Hematopoietic multipotent progenitor cell treated with erythropoietin and hydrocortisone succinate and interleukin-3 and kit ligand, for 6 days (in vitro differentiated cells): Measurements from ENCODE around the gene RTKN2.
A peak's percentile ranks its signal among the peaks of the same experiment; 100 is the strongest.
"Not testable (repeated sequence)": the region's sequence is repeated elsewhere in the genome, so short reads cannot be mapped to it uniquely, and the experiment has no call there.

Experiments used
- DNase-seq: peaks from one replicate; pipeline ENCODE4 v3.0.0-alpha.2; 2015

RTKN2 gene

DNA sequence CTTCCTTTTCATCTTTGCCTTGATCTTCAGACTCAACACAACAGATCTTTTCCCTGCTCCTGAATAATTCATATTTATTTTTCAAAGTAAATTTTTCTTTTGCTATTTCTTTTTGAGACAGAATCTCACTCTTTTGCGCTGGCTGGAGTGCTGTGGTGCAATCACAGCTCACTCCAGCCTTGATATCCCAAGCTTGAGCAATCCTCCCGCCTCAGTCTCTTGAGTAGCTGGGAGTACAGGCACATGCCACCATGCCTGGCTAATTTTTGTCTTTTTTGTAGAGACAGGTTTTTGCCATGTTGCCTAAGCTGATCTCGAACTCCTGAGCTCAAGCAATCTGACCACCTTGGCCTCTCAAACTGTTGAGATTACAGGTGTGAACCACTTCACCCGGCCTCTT lies 9.2 kb downstream of the RTKN2 start:
- DNase-seq = no peak

DNA sequence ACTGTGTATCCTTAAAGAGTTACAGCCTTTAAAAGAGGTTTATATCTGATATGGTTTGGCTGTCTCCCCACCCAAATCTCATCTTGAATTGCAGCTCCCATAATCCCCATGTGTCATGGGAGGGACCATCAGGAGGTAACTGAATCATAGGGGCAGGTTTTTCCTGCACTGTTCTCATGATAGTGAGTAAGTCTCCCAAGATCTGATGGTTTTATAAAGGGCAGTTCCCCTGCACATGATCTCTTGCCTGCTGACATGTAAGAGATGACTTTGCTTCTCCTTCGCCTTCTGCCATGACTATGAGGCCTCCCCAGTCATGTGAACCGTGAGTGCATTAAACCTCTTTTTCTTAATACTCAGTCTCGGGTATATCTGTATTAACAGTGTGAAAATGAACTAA lies 9.7 kb downstream of the RTKN2 start:
- no peak for DNase-seq

DNA sequence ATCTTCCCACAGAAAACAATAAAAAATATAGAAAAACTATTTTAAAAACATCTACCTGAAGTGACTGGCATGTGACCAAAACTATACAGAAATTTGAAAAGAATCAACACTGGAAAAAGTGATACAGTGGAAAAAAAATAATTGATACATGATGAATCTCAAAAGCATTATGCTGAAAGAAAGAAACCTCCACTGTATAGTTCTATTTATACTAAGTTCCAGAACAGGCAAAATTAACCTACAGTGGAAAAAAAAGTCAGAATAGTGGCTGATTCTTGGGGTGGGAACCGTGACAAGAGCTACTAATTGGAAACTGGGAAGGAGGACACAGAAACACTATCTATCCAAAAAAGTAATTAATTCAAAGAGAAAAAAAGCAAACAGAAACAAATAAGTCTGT lies 14.9 kb downstream of the RTKN2 start:
- DNase-seq = no peak

DNA sequence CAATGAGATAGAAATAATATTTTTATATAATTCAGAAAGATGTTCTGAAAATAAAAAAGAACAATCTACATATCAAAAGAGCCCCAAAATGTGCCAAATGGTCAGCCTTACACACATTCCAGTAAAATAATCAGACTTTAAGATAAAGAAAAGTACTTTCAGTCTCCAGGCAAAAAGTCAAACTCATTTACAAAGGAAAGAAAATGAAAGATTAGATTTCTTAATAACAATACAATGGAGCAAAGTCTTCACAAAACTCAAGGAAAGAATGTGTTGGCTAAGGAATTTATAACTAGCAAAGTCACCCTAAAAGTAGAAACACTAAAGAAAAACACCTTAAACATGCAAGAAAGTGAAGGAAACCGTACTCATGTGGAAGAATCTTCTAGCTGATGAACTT lies 16.6 kb downstream of the RTKN2 start:
- DNase-seq = no peak

DNA sequence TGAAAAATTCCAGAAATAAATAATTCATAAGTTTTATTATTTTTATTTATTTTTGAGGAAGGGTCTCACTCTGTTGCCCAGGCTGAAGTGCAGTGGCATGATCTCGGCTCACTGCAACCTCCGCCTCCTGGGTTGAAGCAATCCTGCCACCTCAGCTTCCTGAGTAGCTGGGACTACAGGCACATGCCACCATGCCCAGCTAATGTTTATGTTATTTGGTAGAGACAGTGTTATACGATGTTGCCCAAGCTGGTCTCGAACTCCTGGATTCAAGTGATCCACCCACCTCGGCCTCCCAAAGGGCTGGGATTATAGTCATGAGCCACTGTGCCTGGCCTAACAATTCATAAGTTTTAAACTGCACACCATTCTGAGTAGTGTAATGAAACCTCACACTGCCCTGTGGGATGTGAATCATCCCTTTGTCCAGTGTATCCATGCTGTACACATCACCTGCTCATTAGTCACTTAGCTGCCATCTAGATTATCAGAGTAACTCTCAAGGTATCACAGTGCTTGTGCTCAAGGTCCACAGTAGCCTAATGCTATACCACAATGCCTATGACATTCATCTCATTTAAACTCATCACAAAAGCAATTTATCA lies 17.9 kb downstream of the RTKN2 start:
- no peak for DNase-seq

DNA sequence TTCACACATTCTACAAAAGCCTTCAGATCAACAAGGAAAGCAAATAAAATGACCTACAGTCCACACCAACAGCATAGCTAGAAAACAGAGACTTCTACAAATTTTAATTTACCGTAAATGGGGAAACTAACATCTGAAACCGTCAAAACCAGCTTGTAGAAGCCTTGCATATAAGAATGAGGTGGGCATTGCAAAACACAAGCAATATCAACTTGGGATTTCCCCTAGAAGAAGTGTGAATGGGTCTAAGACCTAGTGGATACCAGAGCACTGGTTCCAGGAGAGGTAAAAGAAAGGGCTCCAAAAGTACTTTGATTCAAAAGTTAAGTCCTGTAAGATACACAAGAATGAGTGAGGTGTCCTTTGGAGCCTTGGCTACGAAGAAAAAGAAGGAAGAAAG lies 18.7 kb downstream of the RTKN2 start:
- DNase-seq = no peak

DNA sequence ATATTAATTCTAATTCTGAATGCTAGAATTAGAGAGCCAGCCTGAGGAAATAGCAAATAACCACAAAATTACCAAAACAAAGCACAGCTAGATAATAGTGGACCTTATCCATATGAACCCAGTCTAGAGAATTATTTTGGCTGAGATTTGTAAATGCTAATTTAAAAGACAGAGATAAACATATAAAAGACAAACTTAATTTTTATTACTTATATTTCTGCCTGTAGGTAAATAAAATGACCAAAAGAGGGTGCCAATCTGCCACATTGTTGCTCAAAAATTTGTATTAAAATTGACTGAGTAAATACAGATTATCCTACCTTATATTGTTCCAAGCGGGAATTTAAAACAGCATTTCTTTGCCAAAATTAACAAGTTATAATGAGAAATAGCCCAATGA lies 20.2 kb downstream of the RTKN2 start:
- peak; percentile 56 for DNase-seq

DNA sequence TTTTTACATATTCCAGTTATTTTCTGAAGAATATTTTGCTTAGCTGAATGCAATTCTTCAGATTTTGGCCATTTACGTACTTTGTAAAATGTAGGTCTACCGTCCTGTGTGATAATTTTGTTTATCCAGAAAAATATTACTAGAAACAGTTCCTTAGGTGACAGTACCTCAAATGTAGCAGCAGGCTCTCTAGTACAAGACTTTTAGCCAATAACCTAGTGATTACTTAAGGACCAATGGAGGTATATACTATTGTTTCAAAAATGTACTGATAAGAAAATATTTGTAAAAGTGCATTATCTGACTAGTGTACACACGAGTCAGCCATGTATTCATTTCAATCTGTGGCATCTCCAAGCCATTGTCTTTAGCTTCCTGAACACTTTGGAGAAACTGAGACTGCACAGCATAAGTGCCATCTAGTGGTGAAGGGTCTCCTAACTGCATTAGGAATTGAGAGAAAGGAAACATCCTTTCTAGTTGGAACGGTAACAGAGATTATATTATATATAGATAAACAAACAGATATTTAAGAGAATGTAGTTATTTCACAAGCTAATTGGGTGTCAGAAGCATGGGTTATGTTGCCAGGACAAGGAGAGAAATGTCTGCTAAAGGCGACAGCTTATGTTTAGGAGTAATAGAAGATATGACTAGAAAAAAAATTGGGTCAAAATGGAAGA lies 23.7 kb downstream of the RTKN2 start:
- DNase-seq = peak; percentile 87

DNA sequence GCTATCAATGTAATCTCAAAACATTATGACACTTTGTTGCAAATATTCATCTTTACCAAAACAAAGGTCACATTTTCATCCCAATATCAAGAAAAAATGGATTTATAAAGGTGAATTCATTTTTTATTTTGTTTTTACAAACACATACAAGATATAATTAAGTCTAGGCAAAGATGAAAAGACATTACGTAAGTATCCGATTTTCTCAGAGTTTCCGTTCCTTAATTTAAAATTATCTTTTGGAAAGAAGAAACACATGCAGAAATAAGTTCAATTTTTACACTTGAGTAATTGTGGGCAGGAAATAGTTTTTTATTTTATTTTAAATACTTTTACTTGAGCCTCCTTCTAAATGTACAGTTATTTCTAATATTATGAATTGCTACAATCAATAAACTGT lies 24.6 kb downstream of the RTKN2 start:
- no peak for DNase-seq

DNA sequence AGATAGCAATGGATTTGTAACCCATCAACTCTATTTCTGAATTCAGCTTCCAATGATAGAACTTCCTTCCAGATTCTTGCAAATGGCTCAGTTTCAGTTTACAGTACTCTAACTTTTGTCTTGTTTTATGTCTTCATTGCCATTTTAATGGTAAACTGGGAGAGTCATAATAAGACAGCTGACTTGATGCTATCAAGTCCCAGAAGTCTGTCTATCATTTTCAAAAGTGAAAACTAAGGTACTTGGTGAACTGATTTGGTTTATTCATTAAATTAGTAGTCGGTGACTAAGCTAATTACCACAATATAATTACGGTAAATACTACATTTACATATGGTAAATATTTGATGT lies 25.0 kb downstream of the RTKN2 start:
- DNase-seq = no peak

DNA sequence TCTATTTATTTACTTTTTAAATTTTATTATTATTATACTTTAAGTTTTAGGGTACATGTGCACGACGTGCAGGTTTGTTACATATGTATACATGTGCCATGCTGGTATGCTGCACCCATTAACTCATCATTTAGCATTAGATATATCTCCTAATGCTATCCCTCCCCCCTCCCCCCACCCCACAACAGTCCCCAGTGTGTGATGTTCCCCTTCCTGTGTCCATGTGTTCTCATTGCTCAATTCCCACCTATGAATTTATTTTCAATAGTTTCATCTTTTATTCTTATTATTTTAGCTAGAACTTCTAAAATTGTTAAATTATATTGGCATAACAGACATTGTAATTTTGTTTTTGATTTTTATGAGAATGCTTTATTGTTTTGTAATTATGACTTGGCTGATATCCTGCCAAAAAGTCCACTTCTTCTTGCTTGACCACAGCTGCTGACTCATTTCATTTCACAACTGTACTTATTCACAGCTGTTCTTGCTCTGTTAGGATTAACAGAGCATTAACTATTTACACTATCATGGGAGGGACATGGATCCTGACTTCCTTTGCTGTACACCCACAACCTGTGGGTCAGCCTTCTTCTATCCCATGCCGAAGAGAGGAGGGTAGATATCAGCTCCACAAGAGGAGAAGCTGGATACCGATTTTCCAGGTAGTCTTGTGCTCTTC lies 25.5 kb downstream of the RTKN2 start:
- DNase-seq = peak; percentile 78

DNA sequence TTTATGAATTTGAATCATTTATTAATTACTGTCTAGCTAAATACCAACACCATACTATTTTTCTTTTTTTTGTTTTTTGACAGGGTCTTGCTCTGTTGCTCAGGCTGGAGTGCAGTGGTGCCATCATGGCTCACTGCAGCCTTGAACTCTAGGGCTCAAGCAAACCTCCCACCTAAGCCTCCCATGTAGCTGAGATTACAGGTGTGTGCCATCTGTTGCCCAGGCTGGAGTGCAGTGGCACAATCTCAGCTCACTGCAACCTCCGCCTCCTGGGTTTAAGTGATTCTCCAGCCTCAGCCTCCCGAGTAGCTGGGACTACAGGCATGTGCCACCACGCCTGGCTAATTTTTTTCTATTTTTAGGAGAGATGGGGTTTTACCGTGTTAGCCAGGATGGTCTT lies 27.1 kb downstream of the RTKN2 start:
- not testable (repeated sequence) for DNase-seq

DNA sequence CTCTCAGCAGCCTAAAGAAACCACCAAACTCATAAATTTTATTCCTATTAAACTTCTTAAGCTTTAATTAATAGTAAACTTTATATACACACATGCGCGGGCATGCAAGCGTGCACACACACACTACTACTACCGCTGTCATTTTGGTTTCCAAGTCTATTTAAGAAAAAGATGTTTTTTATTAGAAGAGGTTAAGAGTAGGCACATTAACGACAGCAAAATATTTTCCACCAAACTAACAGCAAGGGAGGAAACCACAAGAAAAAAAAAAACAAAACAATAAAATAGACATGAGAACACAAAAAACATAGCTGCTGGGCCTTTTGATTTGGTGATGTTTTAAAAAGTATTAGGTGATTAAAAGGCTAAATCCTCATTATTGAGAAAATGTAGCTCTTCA lies 28.6 kb downstream of the RTKN2 start:
- no peak for DNase-seq

DNA sequence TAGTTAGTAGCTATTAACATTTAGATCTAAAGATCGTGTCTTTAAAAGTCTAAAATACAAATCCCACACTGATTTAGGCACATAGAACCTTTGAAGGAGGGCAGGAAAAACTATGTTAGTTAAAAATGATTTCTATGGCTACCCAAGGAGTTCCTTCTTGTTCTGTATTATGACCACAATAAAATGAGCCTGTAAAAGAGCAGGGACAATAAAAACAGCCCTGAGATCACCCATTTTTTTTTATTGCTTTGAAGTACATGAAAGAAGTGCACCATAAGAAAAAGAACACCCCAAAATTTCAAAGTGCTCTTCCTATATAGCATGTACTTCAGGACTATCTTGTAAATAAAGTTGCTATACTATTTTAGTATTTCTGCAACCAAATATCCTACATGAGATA lies 29.8 kb downstream of the RTKN2 start:
- DNase-seq = no peak

DNA sequence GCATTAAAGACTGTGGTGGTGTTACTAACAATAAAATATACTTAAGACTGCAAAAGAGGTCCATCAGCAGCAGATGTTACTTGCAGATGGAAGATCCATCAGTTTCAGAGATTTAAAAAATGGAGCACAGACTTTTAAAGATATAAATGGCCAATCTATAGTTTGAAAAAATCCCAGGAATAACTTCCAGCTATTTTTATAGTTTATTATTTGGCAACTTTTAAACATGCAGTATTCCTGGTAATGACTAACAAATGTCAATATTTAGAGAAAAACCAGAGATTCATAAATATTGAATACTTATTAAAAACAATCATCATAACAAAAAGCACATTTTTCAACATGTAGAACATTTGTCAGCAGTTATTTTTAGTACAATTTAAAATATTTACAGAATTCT lies 30.7 kb downstream of the RTKN2 start:
- DNase-seq = no peak

DNA sequence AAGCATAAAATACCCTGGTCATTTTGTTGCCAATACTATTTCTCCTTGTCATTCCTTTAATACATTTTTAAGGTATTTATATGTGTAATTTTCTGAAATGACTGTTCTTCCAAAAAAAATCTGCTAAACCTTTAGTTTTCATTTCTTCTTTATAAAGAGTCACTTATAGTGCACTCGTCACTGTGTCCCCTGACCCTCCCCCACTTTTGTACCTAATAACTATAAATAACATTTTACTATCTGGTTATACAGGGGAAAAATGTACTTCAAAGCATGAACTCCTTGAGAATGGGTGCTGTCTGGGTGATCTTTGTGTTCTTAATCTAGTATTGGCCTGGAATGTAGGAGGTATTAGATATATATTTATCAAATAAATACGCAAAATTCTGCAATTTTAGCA lies 31.1 kb downstream of the RTKN2 start:
- no peak for DNase-seq

DNA sequence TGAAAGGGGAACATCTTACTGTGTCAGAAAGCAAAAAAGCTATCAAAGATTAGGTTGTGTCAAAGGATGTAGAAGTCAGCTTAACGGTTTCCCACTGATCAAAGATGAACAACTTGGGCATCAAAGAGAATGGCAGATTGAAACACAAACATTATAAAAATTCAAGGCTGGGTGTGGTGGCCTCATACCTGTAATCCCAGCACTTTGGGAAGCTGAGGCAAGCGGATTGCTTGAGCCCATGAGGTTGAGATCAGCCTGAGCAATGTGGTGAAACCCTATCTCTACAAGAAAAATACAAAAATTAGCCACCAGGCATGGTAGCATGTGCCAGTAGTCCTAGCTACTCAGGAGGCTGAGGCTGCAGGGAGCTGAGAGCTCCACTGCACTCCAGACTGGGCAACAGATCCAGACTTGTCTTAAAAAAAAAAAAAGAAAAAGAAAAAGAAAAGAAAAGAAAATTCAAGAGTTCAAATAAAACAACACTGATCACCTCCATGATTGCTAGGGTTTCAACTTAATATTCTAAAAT lies 34.5 kb downstream of the RTKN2 start:
- DNase-seq = no peak

DNA sequence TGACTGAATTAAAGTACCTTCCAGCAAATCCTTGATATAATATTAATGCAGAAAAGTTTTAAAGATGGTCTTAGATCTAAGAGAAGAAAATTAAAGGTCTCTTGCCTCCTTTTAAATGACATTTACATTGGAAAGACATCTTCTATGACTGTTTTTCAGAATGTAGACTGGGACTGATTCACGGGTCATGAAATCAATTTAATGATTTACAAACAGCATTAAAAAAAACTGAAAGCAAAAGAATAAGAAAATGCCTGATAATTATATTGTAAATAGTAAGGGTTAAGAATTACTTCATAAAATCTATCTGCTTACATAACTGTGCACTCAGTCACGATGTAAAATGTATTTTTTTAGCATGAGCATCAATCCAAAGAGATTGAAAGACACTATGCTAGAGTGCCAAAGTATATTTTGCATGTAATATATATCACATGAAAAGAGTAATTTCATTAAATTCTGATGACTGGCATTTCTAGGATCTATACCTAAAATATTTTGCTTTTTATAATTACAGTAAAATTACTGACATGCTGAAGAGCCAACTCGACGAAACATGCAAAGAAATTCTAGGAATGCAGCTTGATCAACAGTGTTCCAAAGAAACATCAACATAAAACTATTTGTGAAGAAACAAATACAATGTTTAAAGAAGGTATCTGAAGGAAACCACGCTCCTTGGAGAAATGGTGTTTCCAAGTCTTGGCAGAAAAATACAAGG lies 35.1 kb downstream of the RTKN2 start:
- no peak for DNase-seq

DNA sequence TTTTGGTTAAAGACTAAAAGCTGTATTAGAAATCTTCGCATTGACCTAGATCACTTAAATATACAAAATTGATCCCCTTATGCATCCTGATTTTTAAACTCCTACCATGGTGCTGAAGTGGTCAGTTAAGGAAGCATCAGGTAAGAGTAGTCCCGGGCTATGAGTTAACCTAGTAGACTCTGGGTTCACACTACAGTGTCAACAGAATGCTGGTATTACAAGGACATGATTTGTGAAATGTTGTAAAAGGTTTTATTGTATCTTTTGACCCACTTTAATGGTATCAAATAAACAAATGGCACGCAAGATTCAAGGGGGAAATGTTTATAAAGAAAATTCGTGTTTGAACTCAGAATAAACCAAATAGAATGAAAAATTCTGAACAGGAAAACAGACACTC lies 36.8 kb downstream of the RTKN2 start:
- no peak for DNase-seq

DNA sequence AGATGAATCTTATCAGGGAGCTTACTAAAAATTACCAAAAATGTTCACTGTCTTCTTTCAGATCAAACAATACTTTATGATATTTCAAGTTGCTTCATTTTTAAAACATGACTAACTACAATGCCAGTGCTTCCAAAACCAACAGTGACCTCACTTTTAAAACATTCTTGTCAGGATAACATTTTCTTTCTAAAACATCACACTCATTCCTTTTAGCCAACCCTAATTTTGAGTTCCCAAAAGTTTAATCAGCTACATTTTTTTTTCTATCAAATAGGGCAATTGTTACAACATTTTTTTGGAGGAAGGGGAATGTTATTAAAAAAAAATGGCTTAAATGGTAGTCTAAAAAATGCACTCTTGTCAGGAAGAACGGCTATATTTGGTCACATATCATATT lies 37.3 kb downstream of the RTKN2 start:
- no peak for DNase-seq

DNA sequence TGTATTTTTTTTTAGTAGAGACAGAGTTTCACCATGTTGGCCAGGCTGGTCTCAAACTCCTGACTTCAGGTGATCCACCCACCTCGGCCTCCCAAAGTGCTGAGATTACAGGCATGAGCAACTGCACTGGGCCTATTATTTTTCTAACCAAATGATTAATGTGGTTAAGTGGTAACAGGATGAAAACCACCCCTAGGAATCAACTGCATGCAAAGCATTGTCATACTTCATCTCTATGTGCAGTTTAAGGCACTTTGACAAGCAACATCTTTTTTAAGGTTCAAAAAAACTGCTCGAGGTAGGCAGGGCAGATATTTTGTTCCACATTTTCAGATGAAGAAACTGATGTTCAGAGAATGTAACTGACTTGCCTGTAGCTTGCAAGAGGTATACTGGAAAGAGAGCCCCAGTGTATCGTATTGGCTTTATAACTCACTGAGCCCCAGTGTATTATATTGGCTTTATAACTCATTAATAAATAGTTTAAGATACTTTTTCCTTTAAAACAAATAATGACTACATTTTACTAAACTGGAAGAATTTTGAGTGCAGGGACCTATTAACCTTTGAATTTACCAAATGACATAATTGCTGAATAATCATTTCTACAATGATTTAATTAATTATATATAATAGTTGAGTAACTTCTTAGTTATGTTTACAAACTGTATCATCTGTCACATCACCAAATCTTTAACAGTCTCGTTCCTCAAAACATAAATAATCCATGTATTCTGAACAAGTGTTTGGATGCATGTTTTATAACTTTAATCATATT lies 38.1 kb downstream of the RTKN2 start:
- DNase-seq = no peak

DNA sequence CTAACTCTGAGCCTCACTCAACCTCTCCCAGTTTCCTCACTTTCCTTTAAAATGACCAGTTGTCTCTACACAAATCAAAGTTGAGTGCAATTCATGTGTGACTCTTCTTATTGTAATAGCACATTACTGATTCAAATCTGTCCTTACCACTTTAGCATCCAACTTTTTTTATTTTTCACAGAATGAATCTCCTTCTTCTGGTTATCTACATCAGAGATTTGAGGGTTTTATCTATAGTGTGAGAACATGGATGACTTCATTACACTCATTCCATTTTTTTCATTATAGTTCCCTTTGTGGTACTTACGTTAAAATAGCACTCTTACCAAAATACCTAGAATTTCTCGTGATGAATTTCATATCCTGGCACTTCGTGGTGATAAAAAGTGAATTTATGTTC lies 43.3 kb downstream of the RTKN2 start:
- no peak for DNase-seq

DNA sequence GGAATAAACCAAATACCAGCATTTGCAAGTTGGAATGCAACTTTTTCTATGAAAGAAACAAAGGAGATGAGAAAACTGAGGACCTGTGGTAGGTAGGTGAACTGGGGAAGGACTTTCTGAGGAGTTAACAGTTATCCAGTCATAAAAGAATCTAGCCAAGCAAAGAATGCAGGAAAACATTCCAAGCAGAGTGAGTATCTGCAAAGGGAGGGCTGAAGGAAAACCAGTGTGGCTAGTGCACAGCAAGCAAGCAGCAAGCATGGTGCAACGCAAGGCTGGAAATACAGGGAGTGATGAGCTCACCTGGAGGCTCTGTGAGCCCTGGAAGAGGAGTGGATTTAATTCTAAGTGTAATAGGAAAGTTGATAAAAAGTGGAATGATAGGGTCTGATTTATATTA lies 44.0 kb downstream of the RTKN2 start:
- no peak for DNase-seq
